Left colon (tissue), 2 donors: ENCODE measurements around the gene LGR4. TPM values are rescaled to one million over a fixed set of nuclear protein-coding genes. Genes with fewer than 3 reads are reported as not detected.
A peak's percentile ranks its signal among the peaks of the same experiment; 100 is the strongest.

Experiments
- ATAC-seq: fragments of 200-7000 bp; cut with Tn5 transposase; one replicate; pipeline ENCODE4 v1.9.1; 2020; ENCODE audit warnings: mild to moderate bottlenecking, moderate library complexity
- DNase-seq, 2 donors: peaks; one replicate each; pipeline ENCODE4 v3.0.0-alpha.2; 2020
- intact Hi-C, 2 donors: fragments of 100-400 bp; cut with DNase I in 1 of 2; cut with micrococcal nuclease in 1 of 2; formaldehyde crosslinking; loops; one replicate each; pipeline versions ENCODE4 v1.11.2 to v1.14.0; 2022; cut with DNase I, micrococcal nuclease
- total RNA-seq, 2 donors: library from RNA; stranded (reverse); fragmentation: NEBNext Ultra II Directional; extraction: Animal tissue kit (Norgen Biotek cat#: 25700); gene quantifications; one replicate each; pipeline ENCODE4 v1.2.1, GENCODE V29; 2021
- donor health status: DM: no; HTN: no; CAD: no.
- donor health status: DM: yes; HTN: yes; CAD: no.

LGR4 gene
- total RNA-seq, 2 donors from 2014 or later, result 120 to 125 TPM

DNA sequence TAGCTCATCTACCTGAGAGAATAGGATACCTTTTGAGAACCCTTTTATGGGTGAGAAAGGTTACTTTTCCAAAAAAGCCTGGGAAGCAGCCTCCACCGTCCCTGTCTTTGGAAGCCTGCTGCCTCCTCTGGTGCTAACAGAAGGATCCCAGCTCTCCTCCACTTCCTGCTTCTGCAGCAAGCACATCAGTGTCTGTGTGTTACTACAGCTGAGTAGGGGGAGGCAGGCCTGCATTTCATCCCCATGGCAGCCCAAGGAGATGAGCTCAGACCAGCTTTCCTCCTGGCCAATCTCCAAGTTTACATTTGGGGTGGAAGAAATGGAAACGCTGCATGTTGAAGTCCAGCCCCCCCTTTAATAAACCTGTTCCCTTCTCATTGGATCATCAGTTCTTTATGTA lies 102.2 kb downstream of the LGR4 start:
- DNase-seq (no peak), ATAC-seq (no peak)
- intact Hi-C loops, result no loop called here

DNA sequence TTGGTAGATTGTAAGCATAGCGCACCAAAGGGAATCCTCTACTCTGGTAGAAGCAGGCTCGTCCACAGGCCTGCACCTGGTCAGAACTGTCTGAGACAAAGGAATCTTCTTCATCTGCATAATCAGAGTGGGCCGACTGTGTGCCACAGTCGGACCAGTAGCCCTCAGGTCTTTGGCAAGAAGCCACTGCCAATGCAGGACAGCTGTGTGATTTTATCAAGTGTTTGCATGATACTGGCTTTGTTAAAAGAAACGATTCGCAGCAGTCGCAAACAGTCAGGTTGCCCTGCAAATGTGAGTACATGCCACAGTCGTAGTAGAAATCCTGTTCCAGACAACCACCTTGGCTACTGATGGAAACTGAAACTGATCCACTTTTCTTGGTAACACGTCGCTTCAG lies 104.7 kb downstream of the LGR4 start:
- intact Hi-C loops, result no loop called here
- ATAC-seq (no peak), DNase-seq (no peak)

DNA sequence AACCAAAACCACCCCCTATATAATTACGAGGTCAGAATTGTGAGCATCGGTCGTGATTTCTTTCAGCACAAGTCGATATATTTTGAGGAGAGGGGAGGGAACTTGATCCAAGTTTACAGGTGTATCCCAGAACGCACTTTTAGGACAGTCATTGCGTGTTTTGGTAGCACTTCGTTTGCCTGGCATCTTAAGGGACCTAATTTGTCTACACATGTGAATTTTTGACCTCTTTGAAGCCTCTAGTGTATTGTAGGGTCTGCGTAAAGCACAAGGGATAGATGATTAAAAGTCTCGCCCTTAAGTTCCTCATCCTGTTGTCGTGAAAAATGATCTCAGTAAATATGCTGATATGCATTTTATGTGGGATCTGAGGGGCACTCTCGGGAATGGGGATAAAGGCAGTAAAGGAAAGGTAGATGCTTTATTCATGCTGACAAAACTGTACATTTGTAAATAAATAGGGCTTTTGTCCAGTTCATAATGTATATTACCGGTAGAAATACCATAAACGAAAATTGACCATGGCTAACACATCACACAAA lies 108.9 kb downstream of the LGR4 start:
- intact Hi-C loops, result no loop called here
- no peak for ATAC-seq
- no peak for DNase-seq

DNA sequence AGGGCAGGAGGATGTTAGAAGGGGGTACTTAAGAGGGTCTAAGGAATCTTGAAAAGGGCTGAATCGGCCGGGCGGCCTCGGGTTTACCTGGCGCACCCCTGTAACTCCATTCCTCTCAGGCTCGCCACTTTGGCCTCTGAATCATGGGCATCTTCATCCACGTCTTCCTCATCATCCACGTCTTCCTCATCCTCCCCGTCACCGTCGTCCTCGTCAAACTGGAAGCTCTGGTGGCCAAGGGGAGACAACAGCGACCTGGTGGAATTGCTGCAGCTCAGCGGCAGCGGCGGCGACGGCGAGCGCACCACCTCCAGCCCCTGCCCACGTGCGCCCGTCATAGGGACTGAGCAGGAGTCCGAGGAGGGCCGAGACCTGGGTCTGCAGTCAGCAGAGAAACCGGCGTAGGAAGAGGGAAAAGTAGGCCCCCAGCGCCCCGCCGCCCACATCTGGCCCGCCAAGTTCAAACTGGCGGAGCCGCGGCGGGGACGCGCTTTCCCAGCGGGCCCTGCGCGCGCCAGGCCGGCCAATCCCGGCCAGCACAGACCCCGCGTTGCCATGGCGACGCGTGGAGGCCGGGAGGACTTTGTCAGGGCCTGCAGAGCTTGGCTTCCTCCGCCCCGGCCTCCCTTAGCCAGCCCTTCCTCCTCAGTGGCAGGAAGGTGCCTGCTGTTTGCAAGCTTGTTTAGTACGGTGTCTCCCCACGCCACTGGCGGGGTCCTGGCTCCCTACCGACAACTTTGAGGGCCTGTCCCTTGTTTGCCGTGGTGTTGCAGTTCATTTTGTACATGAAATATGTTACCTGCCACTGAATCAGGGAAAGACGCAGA lies 109.6 kb downstream of the LGR4 start, which contains the start of gene CCDC34:
Gene CCDC34, minus strand, starts transcription at position 467 of the 827 bp plus-strand sequence. Its CDS starts 21 bp downstream, at position 446.
- intact Hi-C loops, result no loop called here

DNA sequence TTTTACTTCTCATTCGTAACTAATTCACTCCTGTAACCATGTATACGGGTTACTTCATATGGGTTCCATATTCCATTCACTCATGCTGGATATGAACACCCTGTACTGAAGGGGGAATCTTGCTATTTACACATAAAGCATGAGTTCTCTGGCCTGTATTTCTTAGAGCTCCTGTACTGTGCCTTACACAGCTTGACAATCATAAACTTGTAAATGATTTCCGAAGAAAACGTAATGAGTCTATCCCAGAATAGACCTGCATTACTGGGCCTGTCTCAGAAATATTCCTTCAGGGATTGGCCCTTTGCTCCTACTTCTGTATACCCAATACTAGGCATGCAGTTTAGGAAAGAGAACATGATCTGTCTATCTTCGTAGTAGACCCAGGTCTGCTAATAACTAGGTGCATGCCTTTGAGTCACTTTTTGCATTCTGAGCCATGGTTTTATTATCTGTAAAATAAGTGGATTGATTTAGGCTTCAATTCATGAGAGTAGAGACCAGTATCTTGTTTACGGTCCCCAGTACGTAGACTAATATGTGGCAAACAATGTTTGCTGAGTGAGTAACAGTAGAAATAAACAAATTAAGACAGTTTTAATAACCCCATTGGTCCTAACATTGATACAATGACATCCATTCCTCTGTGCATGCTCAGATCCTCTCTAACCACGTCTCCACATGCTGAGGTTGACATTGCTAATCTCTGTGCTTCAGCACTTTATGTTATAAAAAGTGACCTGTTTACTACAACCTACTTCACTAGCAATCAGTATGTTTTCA lies 110.8 kb downstream of the LGR4 start:
- peak; percentile 60 for ATAC-seq
- DNase-seq, result no peak
- intact Hi-C loops, result no loop called here

More for the DNA sequence above, 109.6 kb downstream of the LGR4 start, which contains the start of gene CCDC34:
- peak; percentile 93 to 94 for DNase-seq
- peak; percentile 94 for ATAC-seq

DNA sequence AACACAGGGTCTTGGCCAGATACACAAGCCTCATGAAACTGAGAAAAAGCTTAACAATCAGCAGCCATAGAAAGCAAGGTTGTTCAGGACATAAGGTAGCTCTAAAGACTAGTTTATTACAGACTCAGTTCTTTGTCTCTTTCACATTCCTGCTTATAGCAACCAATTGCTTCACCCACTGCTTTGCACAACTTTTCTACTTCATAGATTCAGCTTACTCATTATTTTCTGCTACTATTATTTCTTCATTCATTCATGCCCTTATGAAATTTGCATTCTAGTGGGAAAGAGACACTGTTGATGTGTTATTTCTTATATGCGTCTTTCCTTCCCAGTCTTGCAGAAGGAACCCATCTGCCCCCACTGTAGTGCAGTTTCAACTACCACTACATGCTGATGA lies 114.3 kb downstream of the LGR4 start:
- intact Hi-C loops, result no loop called here
- DNase-seq (no peak), ATAC-seq (no peak)

DNA sequence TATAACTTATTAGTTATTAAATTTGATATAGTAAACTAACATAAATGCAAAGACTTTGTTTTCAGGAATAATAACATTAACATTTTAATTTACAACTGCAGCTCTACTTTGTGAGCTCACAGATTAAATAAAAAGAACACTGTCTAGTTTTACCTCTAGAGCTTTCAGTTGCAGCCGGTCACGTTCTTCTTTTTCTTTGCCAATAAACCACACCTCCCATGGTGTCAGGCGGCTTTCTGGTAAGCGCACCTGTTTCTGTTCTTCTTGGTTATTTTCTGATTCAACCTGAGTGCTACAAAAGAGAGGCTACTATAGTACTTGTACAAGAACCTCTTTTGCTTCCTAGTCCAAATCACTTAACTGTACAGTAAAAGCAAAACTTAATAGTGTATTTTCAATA lies 115.3 kb downstream of the LGR4 start:
- intact Hi-C loops, result no loop called here
- DNase-seq, result peak; percentile 34 to 56
- ATAC-seq, result peak; percentile 52

DNA sequence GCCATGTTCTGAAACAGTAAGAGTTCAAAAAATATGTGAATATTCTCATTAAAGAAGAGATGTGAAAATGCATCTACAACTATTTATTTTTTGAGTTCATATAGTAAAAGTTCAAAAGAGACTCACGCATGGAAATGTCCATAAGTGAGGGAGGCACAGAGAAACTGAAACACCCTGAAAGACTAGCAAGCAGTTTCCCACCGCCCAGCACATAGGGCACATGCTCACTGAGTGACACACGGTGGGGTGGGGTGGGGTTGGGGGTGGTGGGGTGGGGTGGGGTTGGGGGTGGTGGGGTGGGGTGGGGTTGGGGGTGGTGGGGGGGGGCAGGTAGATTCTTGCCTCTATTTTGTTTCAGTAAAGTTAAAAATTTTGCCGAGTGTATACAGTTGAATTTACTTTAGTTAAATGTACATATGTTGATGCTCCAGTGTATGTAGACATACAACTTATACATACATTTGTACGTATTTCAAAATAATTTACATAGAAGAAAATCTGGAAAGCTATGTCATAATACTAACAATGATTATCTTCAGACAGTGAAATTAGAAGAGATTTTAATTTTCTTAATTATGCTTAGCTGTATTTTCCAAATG lies 115.9 kb downstream of the LGR4 start:
- DNase-seq (no peak), ATAC-seq (no peak)
- intact Hi-C loops, result no loop called here

DNA sequence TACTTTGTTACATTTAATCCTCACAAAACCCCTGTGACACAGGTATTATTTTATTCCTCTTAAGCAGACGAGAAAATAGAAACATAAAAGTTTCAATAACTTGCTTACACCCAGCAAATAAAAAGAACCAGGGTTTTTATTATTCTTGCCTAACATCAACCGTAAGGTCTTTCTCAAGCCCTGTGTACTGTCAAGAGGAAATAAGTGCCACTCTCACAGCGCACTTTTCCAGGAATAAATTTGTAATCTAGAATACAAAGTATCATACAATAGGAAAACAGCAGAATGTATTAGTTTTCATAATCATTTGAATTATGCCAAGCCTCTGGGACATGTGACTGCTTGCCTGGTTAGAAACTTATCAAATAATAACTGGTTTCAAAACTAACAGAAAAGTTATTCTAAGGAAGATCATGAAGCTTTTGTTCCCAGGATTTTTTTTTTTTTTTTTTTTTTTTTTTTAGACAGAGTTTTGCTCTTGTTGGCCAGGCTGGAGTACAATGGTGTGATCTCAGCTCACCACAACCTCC lies 117.0 kb downstream of the LGR4 start:
- intact Hi-C loops, result no loop called here
- DNase-seq (no peak), ATAC-seq (peak; percentile 21)

DNA sequence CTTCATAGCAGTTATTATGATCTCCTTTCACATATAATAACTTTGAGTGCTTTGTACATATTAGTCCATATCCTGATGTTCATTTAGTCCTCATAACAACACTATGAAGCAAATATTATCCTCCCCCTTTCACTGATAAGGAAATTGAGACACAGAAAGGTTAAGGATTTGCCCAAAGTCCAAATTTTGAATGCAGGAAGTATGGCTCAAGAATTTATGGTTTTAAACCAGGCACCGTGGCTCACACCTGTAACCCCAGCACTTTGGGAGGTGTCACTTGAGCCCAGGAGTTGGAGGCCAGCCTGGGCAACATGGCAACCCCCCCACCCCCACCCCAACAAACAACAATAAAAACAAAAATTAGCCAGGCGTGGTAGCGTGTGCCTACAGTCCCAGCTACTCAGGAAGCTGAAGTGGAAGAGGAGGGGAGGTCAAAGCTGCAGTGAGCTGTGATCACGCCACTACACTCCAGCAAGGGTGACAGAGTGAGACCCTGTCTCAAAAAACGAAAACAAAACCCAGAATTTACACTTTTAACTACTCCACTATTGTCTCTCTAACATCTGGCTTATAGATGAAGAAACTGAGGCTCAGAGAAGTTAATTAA lies 118.1 kb downstream of the LGR4 start:
- intact Hi-C loops, result no loop called here
- ATAC-seq (peak; percentile 58), DNase-seq (no peak)

DNA sequence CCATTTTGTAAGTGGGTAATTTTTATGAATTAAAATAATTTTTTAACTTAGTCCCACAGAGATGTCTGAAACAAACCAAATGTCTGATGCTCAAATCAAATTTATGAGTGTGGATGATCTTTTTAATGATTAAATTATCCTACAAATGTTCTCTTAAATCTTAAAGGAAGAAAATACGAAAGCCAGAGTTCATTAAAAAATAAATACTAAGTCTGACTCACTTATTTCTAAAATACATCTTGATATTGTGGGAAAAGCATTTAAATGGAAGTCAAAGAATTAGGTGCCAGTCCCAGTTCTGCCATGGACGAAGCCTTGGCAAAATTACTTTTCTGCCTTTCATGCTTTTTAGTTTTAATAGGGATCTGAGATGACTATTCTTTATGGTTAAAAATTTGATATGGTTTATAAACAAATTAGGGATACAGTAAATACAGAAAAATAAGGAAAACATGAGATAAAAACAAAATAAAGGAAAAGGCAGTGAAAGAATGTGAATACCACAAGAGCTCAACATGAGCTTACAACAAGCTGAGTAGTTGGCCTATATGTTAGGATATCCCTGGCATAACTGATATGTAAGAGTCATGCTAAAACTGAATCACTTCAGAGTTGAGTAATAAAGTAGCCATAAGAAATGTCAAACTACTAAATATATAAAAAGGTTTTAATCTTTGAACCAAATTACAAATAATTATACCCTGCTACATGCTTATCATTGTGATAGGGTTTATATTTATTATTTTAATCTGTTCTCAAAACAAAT lies 118.8 kb downstream of the LGR4 start:
- DNase-seq, result no peak
- ATAC-seq, result peak; percentile 28
- intact Hi-C loops, result no loop called here

DNA sequence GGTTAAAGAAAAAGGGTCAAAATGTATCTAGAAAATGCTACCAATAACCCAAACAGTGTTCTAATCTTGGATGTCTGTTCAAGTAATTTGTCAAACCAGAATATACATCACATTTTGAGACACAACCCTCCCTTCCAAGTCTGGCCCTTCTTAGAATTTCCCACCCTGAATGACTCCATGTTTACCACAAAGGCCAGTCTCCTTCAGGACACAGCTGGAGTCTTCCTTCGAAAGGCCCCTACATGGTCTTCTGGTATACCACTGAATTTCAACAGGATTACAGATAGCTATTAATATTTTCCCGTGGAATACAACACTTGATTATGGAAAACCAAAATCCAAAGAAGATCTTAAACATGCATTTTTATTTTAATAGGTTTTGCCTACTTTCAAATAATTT lies 119.8 kb downstream of the LGR4 start:
- DNase-seq, result no peak
- intact Hi-C loops, result no loop called here
- no peak for ATAC-seq

DNA sequence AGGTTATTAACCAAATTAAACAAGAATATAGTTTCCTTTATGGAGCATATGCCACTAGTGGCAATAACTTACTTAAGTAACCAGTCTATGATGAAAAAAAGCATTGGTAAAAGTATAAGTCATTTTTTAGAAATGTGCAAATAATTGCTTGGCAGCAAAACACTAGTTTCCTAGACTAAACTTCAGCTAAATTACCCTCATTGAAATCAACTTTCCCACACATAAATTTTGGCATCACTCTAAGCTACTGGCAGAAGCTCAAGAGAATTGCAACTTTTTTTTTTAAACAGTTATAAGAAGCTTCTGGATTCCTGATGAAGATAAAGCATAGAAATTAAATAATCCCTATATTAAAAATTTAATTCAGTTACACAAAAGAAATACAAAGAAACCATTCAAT lies 122.1 kb downstream of the LGR4 start:
- DNase-seq, result no peak
- intact Hi-C loops, result no loop called here
- no peak for ATAC-seq

DNA sequence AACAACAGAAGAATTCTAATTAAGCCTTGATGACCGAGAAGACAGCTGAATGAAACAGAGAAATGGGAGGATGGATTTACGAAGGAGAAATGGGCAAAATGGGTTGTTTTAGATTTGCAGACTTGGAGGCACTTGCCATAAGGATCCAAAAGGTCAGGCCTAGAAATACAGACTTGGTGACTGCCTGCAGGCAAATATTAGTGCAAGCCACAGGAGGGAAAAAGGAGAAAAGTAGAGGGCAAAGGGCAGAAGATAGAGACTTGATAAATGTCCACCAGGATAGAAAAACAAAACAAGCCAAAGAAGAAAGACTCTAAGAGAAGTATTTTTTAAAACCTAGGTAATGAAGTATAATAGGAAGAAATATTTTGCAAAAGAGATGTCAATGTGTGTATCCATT lies 122.7 kb downstream of the LGR4 start:
- no peak for DNase-seq
- ATAC-seq, result no peak
- intact Hi-C loops, result no loop called here

DNA sequence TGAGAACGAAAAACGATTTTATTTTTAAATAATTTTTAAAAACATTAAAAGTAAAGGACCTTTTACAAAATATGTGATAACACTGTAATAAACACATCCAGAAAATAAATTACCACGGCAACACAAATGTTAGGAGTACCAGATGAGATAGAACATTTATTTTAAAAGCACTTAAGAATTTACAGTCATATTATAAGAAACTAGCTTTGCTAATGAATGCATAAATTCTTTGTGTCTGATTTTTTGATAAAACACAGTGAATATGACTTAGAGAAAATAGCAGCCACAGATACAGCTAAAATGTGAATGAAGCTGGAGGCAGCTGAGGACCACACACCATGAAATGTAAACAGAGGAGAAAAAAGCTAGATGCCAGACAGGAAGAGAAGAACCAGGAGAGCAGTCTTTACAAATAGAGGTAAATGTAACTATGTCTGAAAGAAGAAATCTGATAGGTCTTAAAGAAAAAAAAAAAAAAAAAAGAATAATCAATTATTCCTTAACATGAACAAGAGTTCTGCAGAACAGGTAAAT lies 124.2 kb downstream of the LGR4 start:
- ATAC-seq (no peak), DNase-seq (no peak)
- intact Hi-C loops, result no loop called here

DNA sequence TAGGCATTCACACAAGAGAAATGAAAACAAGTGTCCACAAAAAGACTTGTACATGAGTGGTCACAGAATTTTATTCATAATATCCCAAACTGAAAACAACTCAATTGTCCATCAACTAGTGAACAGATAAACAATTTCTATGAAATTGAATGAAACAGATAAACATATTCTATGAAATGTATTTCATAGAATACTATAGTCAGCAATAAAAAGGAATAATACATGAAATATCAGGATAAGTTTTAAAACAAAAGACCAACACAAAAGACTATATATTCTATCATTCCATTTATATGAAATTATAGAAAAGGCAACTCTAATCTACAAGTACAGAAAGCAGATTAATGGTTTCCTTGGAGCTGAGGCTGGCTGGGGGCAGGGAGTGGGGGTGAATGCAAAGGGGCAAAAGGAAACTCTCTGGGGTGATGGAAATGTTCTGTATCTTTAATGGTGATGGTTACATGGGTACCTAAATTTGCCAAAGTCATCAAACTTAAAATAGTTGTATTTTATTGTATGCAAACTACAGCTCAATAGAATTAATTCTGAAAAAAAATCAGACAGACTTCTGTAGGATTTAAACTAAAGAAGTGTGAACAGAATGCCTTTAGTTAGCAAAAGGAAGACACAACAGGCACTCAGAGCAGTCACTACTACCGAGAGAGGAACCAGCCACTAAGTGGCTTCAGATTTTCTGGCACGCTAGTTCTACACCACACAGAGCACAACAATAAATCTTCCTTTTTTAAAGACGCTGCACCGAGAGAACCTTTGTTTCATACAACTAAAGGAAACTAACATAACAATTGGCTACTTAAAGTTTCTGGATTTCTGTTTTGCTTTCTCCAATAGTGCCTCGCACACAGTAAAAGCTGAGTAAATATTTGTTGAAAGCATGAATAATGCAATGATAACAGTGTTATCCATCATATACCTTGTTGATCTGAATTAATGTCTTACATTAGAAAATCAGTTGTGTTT lies 124.9 kb downstream of the LGR4 start:
- DNase-seq, result no peak
- peak; percentile 61 for ATAC-seq
- intact Hi-C loops, result no loop called here

DNA sequence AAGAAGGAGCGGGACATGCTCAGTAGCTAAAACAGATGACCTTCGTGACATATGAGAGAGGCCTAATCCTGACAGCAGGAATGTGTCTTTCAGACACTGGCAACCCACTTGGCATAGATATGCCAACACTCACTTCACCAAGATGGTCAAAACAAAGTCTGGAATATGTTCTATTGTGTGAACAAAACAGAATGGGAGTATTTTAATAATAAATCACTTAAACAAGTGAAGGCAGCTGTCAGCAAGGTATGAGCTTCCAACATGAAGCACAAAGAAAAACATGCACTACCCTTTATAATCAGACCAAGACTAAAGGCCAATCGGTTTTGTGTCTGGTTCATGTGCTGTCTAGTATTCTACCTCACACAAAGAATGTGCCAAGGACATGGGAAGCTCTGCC lies 132.6 kb downstream of the LGR4 start:
- DNase-seq, result no peak

More for the DNA sequence above, 132.6 kb downstream of the LGR4 start:
- intact Hi-C loops, result no loop called here
- ATAC-seq, result no peak
